Measurements from ENCODE around the gene ELMO1. TPM values are rescaled to one million over a fixed set of nuclear protein-coding genes. Genes with fewer than 3 reads are reported as not detected.

Gene ELMO1
- total RNA-seq, 1 donor from 2014 or later = 132 TPM

GRCh38 chr7:36920433-36920832 lies 528.2 kb downstream of the ELMO1 start:
- H3K36me3 Mint-ChIP-seq (ENCODE audit: low read depth) = peaks cover 38% of the 10 kb centered on the region
- ATAC-seq (ENCODE audit: low read depth) (no peak), DNase-seq (no peak)
- H3K4me3 Mint-ChIP-seq = no peak overlapping the region
- ChIA-PET POLR2A (no interaction called here), CTCF (no interaction called here)
- H3K4me1 Mint-ChIP-seq = no peaks in the 10 kb centered on the region
- no peaks in the 10 kb centered on the region for H3K27me3 Mint-ChIP-seq
- intact Hi-C loops (cut with micrococcal nuclease) = no loop called here
- H3K27ac Mint-ChIP-seq = no peak overlapping the region
- TF ChIP-seq, protein P1, sequence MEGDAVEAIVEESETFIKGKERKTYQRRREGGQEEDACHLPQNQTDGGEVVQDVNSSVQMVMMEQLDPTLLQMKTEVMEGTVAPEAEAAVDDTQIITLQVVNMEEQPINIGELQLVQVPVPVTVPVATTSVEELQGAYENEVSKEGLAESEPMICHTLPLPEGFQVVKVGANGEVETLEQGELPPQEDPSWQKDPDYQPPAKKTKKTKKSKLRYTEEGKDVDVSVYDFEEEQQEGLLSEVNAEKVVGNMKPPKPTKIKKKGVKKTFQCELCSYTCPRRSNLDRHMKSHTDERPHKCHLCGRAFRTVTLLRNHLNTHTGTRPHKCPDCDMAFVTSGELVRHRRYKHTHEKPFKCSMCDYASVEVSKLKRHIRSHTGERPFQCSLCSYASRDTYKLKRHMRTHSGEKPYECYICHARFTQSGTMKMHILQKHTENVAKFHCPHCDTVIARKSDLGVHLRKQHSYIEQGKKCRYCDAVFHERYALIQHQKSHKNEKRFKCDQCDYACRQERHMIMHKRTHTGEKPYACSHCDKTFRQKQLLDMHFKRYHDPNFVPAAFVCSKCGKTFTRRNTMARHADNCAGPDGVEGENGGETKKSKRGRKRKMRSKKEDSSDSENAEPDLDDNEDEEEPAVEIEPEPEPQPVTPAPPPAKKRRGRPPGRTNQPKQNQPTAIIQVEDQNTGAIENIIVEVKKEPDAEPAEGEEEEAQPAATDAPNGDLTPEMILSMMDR (IDR thresholded peaks at IDR 0.05) = no peak
- H3K9me3 Mint-ChIP-seq = no peaks in the 10 kb centered on the region

DNA sequence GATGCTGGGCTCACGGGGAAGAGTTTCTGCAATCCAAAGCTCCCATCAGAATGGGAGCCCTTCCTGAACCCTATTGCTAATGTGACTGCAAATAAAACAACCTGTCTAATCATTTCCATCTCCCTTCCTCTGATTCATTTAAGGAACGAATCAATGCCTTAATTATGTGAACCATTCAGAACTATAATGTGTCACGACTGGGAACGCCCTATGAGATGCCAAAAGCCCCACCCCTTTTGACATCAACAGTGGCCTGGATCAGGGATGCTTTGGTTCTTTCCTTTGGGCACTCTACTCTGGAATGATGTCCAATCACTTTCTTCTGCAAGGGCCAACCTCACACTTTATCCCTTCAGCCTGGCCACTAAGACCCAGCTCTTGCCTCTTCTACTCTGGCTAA lies 528.9 kb downstream of the ELMO1 start:
- ChIA-PET POLR2A (no interaction called here), CTCF (no interaction called here)
- DNase-seq = no peak
- H3K9me3 Mint-ChIP-seq = no peaks in the 10 kb centered on the region
- TF ChIP-seq, protein P1 (IDR thresholded peaks at IDR 0.05) = no peak
- no peak overlapping the region for H3K4me3 Mint-ChIP-seq
- H3K4me1 Mint-ChIP-seq = no peaks in the 10 kb centered on the region
- peaks cover 38% of the 10 kb centered on the region for H3K36me3 Mint-ChIP-seq (ENCODE audit: low read depth)
- no peak for ATAC-seq (ENCODE audit: low read depth)
- intact Hi-C loops (cut with micrococcal nuclease) = no loop called here
- H3K27ac Mint-ChIP-seq = no peak overlapping the region
- no peaks in the 10 kb centered on the region for H3K27me3 Mint-ChIP-seq

GRCh38 chr7:36918591-36918990 lies 530.1 kb downstream of the ELMO1 start:
- no peak overlapping the region for H3K27ac Mint-ChIP-seq
- ATAC-seq (ENCODE audit: low read depth) (no peak), DNase-seq (no peak)
- POLR2A ChIA-PET = no interaction called here
- peaks cover 34% of the 10 kb centered on the region for H3K36me3 Mint-ChIP-seq (ENCODE audit: low read depth)
- TF ChIP-seq, protein P1 (IDR thresholded peaks at IDR 0.05) = no peak
- H3K27me3 Mint-ChIP-seq = no peaks in the 10 kb centered on the region
- intact Hi-C loops (cut with micrococcal nuclease) = no loop called here
- H3K4me1 Mint-ChIP-seq = no peaks in the 10 kb centered on the region
- no peaks in the 10 kb centered on the region for H3K9me3 Mint-ChIP-seq
- CTCF ChIA-PET = no interaction called here
- H3K4me3 Mint-ChIP-seq = no peak overlapping the region

DNA sequence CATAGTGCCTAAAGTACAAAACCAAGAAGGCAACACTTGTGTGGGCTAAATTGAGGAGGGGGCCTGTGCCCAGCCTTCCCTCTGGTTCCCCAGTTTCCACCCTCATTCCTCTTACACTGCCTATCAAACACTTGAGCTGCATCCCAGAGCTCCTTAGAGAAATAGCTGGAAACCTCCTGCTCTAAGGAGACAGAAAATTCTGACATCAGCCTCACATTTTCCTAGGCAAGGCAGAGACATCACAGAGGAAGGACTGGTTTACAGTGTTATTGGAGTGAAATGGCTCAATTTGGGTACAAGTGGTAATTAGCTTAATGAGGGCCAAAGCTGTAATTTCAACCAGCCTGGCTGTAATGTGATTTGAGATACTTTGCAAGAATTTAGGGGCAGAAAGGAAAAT lies 532.0 kb downstream of the ELMO1 start:
- TF ChIP-seq, protein P1 (IDR thresholded peaks at IDR 0.05) = no peak
- POLR2A ChIA-PET = no interaction called here
- H3K27ac Mint-ChIP-seq = no peak overlapping the region
- intact Hi-C loops (cut with micrococcal nuclease) = no loop called here
- H3K27me3 Mint-ChIP-seq = no peaks in the 10 kb centered on the region
- ATAC-seq (ENCODE audit: low read depth) (no peak), DNase-seq (no peak)
- CTCF ChIA-PET = no interaction called here
- peaks cover 35% of the 10 kb centered on the region for H3K36me3 Mint-ChIP-seq (ENCODE audit: low read depth)
- H3K9me3 Mint-ChIP-seq = no peaks in the 10 kb centered on the region
- no peak overlapping the region for H3K4me3 Mint-ChIP-seq
- no peaks in the 10 kb centered on the region for H3K4me1 Mint-ChIP-seq

- no peak for ATAC-seq (ENCODE audit: low read depth)
- no peaks in the 10 kb centered on the region for H3K4me1 Mint-ChIP-seq
- ChIA-PET CTCF (no interaction called here), POLR2A (no interaction called here)
- no peaks in the 10 kb centered on the region for H3K27me3 Mint-ChIP-seq
- H3K4me3 Mint-ChIP-seq = no peak overlapping the region
- DNase-seq = no peak
- peaks cover 34% of the 10 kb centered on the region for H3K36me3 Mint-ChIP-seq (ENCODE audit: low read depth)
- intact Hi-C loops (cut with micrococcal nuclease) = no loop called here
- H3K9me3 Mint-ChIP-seq = no peaks in the 10 kb centered on the region
- TF ChIP-seq, protein P1 (IDR thresholded peaks at IDR 0.05) = no peak
- no peak overlapping the region for H3K27ac Mint-ChIP-seq
Measured at GRCh38 chr7:36916116-36916515, 532.5 kb downstream of the ELMO1 start.

Measured in activated B cell treated with CpG ODN at 0.5 μM for 24 hours (primary cell).